ENCODE results near the gene ZNF521.

The ZNF521 gene

DNA sequence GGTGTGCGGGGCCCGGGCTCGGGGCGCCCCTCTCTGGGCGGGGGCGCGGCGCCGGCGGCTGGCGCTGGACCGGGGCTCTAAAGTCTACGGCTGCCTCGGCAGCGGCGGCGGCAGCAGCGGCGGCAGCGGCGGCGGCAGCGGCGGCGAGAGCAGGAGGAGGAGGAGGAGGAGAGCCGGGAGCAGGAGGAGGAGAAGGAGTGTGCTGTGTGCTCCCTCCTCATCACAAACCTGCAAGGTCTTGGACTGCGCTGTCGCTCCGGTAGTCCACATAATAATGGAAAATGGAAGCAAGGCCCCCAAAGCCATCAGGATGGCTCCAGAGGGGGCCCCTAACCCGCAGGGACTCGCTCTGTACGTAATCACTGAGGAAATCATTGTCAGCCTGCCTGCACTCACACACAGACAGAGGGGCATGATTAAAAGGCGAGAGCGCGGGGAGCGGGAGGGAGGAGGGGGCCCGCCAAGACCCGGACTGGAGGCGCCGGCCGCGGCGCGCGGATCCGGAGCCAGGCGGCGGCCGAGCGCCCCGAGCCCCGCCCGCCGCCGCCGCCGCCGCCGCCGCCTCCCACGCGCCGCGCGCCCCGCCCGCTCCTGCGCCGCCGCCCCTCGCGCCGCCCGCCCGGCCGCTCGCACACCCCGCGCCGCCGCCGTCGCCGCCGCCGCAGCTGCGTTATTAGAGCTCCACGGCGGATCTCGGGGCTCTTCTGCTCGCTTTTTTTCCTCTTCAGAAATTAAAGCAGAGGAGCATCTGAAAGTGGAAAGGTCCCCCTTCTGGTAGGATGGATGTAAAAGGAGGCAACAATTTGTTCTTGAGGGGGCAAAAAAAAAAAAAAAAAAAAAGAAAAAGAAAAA is at the start of gene ZNF521:
ZNF521 (minus strand) TSS at position 390 of the 852 bp plus-strand sequence. CDS start 1,220 bp downstream, outside the sequence.
- DNase-seq = peak; percentile 91

DNA sequence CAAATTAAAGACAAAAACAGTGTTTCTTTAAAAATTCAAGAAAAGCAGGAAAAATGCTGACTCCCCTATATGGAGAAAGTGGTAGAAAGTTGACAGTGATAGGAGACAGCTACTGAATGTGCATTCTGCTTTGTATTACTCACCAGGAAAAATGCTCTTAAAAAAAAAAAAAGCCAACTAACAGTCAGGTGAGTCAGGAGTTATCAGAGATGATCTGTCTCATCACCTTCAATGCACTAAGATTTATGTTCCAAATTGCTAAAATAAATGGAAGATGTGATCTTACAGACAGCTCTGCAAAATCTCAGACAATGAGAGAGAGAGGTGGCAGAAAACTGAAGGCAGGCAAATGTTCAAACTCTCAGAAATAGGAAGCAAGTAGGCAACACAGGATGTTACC is 47.6 kb upstream of the ZNF521 start:
- no peak for DNase-seq

DNA sequence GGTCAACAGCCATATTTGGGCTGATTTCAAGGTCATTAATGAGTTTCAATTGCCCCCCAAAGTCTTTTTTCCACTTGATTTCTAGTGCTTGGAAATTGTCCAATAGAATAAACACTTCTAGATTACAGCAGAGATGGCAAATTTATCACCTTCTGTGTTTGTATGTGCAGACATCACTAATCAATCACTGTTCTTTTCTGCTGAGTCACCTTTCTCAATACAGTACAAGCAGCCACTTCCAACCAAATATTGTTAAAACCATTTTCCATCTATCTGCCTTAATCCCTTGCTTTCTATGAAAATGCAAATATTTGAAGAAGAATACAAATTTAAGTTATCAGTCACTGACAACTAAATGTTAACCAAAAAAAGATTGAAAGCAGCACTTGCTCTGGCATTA is 40.2 kb upstream of the ZNF521 start:
- peak; percentile 73 for DNase-seq

DNA sequence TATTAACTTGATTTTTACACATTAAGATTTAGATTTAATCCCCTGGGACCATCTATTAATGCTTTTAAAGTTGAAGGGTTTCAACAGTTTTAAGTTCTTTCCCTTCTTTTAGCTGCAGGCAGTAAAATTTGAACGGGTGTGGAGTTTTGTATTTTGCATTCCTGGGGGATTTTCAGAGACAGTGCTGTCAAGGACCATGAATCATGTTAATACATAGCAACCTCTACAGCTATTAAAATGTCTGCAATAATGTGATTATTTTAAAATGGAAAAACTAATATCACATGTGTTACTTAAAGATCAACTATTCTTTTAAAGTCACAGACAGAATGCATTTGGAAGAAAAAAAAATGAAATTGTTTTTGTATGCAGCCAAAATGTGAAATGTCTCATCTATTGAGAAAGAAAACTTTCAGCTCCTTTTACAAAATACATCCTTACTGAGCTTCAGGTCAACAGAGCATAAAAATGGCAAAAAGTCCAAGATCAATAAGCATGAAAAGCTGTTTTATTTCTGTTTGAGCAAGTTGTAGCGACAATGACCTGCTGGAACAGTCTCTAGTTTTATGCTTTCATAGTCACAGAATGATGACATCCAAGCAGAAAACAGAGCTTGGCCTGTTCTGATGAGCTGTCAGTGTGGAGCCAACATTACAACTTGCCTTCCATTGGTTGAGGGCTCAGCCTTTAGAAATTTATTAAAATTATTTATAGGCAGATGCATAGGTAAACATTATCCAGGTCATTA is 21.6 kb upstream of the ZNF521 start:
- no peak for DNase-seq

DNA sequence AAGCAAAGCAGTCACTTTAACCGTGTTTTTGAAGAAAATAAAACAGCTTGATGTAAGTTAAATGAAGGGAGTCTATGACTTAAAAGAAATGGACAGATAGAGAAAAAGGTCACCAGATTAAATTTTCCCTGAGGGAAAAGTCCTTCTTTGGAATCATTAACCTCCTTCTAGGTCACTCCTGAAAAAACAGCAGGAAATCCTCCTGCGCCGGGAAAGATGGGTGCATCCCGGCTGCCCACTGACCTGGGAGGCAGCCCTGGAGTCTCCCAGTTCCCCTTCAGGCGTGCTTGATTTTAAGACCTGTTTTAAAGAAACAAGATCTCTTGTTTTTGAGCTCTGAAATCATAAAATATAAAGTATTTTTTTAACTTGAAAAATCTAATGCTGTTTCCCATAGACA is 18.4 kb upstream of the ZNF521 start:
- no peak for DNase-seq

DNA sequence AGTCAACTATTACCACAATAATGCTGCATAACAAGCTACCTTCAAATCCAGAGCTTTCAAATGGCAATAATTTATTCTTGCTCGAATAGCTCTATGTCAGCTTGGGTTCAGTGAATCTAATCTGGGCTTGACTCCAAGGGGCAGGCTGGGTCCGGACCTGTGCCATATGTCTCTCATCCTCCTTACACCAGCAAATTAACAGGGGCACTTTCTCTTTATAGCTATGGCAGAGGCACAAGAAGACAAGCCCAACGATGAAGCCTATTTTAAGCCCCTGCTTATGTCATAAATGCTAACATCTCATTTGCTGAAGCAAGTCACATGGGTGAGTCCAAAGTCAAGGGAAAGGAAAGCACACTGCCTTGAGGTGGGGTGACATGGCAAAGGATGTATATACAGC is 13.3 kb upstream of the ZNF521 start:
- no peak for DNase-seq

DNA sequence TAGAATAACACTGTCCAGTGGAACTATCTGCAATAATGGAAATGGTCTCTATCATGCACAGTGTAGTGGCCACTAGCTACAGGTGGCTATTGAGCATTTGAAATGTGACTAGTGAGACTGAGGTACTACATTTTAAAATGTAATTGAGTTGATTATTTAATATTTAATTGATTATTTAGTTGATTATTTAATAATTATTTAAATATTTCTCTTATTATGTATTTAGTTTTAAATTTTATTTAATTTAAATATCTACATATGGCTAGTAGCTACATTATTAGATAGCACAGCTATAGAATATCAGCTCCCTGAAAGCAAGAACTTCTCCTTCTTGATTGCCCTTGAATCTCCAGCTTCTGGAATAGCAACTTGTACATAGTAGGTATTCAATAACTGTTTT is 12.8 kb upstream of the ZNF521 start:
- DNase-seq = no peak

DNA sequence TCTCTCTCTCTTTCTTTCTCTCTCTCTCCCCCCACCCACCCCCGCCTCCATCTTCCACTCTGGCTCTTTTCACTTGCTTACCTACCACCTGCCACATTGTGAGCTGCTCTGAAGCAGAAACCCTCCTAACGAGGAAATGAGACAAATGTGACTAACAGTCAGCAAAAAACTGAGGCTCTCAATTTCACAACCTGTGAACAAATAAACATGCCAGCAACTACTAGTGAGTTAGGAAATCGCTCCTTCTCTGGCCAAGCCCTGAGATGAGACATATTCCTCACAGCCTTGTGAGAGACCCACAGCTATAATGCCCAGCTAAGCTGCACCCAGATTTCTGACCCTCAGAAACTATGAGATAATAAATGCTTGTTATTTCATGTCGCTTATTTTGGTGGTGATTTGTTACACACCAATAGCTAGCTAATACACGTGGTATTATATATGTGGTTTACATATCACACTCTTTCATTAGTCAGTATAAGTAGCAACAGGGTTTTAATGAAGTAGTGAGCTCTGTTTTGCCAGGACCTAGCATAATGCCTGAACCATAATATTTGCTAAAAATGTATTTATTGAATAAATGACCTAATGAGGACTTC is 8.4 kb upstream of the ZNF521 start:
- no peak for DNase-seq

DNA sequence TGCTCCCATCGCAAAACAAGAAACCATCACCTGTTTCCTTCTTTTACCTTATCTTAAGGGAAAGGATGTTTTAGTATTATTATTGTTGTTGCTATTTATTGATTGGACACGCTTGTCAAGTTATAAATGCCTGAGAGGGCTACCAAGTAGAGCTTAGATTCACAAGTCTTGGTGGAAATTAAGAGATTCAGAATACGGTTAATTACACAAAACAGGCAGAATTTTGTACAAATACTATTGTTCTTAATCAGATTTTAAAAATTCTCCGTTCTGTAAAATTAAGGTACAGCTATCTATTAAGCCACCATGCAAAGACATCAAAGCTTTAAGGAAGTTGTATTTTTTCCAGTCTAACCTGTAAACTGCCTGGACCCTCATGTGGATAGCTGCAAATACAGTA is 1.1 kb upstream of the ZNF521 start:
- DNase-seq = no peak

DNA sequence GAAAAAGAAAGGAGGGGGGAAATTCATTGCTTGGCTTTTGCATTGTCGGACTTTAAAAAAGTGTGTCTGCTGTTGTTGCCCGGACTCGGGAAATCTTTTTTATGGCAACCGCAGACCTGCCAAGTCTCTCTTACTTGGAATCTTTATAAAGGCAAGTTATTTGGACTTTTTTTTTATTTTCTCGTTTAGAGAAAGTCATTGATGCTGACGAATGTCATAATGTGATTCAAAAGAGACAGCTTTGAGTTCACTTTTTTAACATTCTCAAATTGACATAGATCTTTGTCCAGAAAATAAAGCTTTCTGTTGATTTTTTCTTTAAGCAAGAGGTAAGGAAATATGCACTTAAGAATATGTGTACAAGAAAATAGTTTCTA is 651 bp upstream of the ZNF521 start:
- peak; percentile 72 for DNase-seq

DNA sequence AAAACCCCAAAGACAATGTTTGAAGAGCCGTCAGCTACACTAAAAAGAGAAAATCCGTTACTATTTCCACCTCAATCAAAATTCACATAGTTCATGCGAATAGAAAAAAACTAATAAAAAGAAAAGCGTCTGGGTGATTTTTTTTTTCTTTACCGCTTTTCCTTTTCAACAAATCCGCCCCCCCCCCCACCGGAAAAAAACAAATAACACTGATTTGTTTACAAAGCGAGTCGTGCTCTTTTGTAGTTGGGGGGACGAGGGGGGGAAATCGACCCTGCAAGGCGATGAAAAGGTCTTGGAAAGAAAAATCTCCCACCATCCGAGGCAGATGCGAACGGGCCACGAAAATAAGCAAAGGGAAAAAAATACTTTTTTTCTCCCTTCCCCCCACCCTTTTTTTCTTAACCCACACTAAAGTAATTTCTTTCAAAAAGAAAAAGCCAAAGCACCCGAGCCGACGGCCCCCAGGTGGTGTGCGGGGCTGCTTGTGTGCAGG is 638 bp downstream of the ZNF521 start:
- no peak for DNase-seq

DNA sequence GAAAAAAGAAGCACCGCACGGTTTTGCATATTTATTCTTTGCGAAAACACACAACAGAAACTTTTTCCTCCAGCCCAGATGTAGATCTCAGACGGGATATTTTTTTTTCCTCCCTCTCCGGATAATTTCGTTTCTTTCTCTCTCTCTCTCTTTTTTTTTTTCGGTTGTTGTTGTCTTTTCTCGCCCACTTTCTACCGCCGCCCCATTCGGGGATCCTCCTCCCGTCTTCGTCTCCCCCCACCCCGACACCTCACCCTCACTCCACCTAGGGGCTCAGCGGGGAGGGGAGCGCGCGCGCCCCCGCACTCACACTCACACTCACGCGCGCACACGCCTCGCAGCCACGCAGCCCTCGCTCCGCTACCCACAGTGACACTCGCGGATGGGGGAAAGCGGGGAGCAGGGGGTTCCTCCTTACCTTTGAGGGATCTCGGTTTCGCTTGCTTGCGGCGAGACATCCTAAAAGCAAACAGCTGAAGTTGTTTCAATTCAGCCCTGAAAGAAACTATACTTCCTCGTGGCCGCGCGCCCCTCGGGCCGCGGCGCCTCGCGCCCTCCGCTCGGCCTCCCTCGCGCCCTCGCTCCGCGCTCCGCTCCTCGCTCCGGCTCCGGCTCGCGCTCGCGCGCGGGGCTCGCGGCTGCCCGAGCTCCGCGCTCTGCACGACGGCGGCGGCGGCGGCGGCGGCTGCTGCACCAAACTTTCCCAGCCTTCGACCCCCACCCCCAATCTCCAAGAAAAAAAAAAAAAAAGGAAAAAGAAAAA is 1.3 kb downstream of the ZNF521 start:
- peak; percentile 33 for DNase-seq

DNA sequence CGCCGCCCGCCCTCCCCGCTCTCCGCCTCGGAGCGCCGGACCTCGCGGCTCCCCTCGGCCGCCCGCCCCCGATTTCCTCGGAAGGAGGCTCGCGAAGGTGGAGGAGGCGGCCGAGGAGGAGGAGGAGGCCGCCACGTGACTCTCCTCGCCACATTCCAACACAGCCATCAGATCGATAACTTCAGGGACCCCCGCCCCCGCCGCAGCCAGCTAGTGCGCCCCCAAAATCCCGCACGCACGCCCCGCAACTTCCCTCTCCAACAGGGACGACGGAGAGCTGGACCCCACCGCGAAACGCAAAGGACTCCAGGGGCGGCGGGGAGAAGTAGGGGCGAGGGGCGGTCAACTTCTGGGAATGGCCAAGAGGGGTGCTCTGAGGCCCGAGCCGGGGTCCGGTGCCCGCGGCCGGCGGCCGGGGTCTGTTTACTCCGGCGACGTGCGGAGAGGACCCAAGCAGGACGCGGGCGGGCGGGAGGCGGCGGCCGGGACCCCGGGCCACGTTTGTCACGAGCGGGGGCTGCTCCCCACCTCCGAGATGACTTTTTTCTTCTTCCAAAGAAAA is 2.0 kb downstream of the ZNF521 start:
- no peak for DNase-seq

DNA sequence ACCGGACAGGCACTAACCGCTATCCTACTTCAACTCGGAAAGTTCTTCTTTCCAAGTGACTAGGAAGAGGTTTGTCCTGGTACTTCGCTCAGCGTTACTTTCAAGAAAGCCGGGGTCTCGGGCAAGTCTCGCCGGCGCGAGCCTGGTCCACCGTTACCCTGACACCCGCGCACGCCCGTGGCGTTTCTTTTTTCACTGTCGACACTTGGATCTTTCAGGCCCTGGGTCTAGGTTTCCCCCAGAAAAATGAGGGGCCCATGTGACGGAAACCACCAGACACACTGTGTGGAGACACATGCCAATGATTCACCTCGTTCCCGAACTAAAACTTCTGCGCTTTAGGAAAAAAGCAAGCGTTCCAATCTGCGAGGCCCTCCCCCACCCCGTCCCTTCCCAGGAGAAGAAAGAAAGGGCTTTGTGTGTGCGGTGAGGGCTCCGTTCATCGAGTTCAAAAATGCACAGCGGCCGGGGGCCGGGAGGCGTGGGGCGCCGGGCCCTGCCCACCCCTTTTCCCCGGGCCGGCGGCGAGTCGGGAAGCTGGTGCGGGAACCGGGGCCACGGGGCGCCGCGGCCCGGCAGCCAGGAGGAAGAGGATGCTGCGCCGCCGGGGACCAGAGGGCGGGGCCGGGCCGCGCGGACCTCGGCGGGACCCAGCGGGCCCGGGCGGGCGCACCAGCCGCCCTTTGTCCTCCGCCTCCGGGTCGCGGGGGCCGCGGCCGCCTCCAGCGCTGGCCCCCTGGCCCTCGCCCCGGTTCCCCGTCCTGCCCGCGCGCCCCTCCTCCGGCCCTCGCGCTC is 2.6 kb downstream of the ZNF521 start:
- DNase-seq = no peak

DNA sequence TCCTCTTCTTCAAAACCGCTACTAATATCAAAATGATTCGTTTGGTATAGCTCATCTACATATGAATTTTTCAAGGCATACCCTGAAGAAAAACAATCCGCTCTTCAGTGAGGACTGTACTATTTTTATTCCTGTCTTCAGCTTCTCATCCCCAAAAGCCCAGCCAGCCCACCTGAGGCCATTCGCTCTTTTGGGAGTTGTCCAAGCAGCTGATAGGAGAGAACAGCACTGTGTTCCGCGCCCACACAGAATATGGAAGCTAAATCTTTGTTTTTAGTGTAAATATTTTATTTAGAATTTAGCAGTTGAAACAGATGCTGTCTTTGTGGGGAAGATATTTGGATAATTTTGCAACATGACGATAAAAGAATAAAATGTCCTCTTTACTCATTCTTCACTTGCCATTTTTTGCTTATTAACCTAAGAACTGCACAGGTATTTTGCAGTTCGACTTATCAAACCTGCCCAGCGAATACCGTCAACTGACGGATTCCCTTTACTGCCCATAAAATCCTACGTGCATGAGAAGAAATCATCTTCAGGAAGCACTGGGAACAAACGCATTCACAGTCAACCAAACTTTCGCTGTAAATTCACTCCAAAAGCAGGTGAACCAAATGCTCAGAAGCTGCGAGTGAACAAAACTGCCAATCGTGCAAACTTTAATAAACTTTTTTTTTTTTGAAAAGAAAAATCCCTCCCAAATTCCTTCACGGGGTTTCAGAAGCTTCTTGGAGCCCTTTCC is 3.4 kb downstream of the ZNF521 start:
- DNase-seq = no peak

DNA sequence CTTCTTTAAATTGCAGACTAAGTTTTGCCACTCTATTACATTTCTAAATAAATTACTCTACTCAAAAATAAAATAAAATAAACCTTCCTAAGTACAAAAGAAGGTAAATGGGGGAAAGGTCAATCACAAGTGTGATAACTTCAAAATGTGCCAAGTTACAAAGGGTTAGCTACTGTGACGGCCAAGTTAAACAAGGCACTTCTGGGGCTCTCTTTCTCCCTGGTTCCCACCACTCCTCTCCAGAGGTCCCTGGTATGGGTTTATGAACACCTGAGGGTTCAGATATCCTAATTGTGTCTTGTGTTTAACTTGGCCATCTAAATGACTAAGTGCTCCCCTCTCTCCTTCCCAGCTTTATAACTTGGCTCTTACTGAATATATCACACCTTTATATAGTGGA is 5.4 kb downstream of the ZNF521 start:
- DNase-seq = peak; percentile 94

DNA sequence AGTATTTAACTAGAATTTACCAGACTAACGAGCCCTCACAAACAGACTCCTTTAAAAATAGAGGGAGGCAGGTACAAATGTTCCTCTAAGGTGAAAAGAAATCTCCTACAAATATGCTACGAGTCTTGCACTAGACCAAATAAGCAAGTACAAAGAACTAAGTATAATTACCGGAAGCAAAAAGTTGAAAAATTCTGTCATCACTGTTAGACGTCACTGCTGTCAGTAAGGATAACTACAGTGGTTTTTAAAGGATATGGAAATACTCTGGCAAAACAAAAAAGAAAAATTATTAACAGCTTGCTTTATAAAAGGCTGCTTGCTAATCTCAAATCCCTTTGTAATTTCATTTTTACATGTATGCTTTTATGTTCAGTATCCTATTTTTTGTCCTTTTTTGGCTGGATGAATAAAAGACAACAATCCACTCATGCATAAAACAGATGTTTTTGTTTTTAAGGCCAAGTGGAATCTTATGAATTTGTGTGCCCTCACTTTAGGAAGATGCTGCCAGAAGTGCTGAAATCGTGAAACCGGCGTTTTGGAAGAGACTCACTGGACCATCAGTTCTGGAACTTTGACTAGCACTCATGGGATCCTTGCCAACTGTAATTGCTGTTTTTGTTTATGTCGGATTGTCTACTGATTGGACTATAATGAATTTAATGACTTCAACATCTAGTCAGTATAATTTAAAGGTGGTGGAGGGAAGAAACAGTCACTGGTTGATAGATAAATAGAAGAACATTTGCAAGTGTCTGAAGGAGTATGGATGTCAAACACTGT is 6.7 kb downstream of the ZNF521 start:
- DNase-seq = peak; percentile 70

DNA sequence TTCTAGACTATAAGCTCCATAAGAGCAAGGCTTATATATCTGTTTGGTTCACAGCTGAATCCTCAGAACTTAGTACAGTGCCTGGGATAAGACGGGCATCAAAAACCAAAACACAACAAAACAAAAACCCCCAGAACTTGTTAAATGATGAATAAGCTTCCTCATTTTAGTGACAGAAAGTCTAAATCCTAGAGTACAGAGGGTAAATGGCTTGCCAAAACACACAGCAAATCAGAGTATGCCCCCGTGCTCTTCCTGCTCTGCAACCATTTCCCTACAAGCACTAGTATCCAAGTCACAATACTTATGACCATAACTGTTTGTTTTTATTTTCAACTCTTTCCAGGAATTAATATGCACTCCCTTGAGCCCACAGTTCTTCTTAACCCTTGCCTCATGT is 10.1 kb downstream of the ZNF521 start:
- no peak for DNase-seq

DNA sequence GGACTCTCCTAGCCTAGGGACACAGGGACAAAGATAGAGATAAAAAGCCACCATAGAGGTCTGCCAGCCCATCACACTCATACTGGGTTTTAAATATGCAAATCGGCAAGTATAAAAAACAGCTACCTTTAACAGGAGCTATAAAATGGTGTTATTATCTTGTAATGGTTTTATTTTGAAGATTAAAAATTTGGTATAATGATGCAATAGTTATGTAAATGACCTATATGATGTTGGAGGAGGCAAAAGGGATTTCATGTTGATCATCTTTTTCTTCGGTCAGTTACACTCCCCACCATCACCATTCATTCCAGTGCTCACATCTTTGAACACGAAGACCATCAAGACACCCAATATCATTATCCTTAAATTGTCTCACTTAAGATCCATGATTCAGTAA is 11.2 kb downstream of the ZNF521 start:
- DNase-seq = no peak

DNA sequence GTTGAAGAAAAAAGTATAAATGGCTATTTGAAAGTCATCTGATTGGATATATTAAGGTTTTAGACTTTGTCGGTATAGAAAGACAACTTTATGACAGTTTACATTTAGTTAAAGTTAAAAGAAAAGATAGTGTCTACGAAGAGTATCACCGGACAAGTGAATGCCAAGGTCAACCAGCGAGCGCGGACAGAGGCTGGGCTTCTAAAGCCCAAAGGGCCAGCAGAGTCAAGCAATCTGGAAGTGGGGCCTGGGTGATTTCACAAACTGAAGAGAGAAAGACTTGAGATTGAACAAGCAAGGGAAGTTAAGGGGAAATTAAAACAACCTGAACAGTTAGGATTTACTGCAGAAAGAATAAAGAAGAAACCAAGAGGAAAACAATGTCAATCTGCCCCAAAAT is 16.3 kb downstream of the ZNF521 start:
- no peak for DNase-seq

Measured in DMS79 treated with DMSO at 0.1 percent for 48 hours (cell line).